Omental fat pad (tissue), 4 donors: ENCODE results near the gene MGST2. TPM values are rescaled to one million over a fixed set of nuclear protein-coding genes. Genes with fewer than 3 reads are reported as not detected.

Source experiments
- ATAC-seq: fragments of 150-250 bp; one replicate; pipeline ENCODE4 v1.9.1; 2016; ENCODE audit warnings: mild to moderate bottlenecking, moderate library complexity; ENCODE audit not compliant: low FRiP score
- DNase-seq: peaks from one replicate; pipeline ENCODE4 v3.0.0-alpha.2; 2019; ENCODE audit warnings: low spot score
- CTCF ChIP-seq, 3 donors: fragments of 450-650 bp; IDR thresholded peaks; one replicate each; pipeline ENCODE4 v1.5.1; 2016 to 2017; ENCODE audit warnings: antibody characterized with exemption in 3 of 3, mild to moderate bottlenecking in 3 of 3, moderate library complexity in 2 of 3
- total RNA-seq, 4 donors: library from RNA; depleted of rRNA; stranded (reverse); fragments of >200 nt; gene quantifications; one replicate each; pipeline ENCODE4 v1.1.0, GENCODE V29; 2016

The MGST2 gene
- total RNA-seq, 4 donors from 2014 or later, result 24.6 to 83.1 (median 45.4) TPM

- TF ChIP-seq CTCF (IDR thresholded peaks at IDR 0.05), result no peak
- no peak for ATAC-seq
- no peak for DNase-seq
These were observed 39.4 kb downstream of the MGST2 start for GRCh38 chr4:139704915-139705485.

- no peak for DNase-seq
- ATAC-seq, result no peak
- TF ChIP-seq CTCF (IDR thresholded peaks at IDR 0.05), result no peak
These were observed 44.0 kb downstream of the MGST2 start for GRCh38 chr4:139709660-139710059.

DNA sequence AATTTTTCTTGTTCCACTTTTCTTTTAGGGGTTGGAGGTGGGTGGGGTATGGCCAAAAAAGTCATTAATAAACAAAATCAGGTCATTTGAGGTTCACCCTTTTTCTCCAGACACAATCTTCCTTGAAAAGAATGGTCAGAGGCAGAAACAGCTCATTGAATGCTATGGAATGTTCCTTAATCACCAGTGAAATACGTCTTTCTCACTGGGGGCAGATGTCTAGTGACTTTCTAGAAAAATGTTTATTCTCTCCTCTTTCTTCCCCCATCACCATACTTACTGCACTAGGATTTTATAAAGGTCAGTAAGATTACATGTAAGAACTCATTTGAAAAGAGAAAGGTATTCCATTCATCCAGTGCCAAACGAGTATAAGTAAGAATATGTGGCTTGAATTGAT lies 44.5 kb downstream of the MGST2 start:
- ATAC-seq, result no peak
- no peak for DNase-seq
- TF ChIP-seq CTCF (IDR thresholded peaks at IDR 0.05), result no peak

- DNase-seq (no peak), ATAC-seq (no peak)
- no peak for TF ChIP-seq CTCF (IDR thresholded peaks at IDR 0.05)
These were observed 45.8 kb downstream of the MGST2 start for GRCh38 chr4:139711461-139711860.

DNA sequence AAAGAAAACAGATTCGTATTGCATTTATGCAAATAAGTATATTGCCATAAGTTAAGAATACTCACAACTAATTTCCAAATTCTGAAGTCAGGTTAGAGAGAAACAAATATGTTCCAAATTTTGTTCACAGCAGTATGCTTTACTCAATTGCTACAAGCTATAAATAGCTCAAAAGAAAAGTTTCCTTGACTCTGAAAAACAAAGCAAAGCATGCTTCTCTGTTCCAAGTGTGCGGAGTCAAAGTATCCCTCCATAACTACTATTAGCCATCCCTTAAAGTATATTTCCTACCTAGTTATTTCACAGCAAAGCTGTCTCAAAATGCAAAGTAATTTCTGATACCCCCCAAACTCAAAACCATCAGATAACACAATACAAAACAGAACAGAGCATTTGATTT lies 47.3 kb downstream of the MGST2 start:
- ATAC-seq (no peak), DNase-seq (no peak)
- TF ChIP-seq CTCF (IDR thresholded peaks at IDR 0.05), result no peak

DNA sequence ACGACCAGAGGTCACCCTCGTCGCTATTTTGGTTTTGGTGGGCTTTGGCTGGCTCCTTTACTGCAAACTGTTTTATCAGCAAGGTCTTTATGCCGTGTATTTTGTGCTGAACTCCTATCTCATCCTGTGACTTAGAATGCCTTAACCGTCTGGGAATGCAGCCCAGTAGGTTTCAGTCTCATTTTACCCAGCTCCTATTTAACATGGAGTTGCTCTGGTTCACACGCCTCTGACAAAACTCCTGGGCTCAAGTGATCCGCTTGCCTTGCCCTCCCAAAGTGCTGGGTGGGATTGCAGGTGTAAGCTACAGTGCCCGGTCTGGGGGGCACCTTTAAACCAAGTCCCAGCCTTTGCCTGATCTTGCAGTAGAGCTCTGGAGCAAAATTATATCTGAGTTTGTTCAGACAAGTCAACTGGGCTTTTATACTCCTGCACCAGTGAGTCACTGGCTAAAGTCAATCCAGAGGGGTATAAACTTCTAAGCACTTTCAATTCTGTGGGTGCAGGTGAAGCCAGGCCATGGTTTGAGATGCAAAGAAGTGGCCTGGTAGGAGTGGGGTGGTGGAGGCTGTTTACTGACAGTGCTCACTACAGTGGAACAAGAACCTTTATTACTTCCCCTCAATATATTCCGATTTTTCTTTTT lies 50.2 kb downstream of the MGST2 start:
- TF ChIP-seq CTCF (IDR thresholded peaks at IDR 0.05), result no peak
- DNase-seq (no peak), ATAC-seq (no peak)

DNA sequence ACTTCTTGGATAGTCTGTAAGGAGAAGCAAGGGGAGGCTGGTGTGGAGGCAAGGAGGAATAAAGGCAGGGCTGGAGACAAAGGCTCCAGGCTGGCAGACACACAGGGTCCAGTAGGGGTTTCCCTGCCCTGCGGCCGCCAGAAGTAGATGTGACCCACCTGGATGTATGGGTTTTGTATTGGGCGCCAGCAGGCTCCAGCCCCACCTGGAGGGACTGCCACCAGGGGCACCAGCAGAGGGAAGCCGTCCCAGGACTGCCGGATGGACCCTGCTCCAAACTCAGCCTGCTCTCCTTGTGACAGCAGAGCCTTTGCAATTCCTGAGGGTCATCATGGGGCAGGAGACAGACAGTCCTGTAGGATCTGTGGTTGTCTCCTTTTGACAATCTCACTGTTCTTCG lies 52.7 kb downstream of the MGST2 start:
- no peak for TF ChIP-seq CTCF (IDR thresholded peaks at IDR 0.05)
- DNase-seq, result no peak
- ATAC-seq, result no peak
